Measurements from ENCODE around the gene SLC16A8.

SLC16A8 gene

GRCh38 chr22:38115423-38116205, 31.6 kb upstream of the SLC16A8 start:
- no peaks in the 10 kb centered on the region for H3K36me3 Mint-ChIP-seq (ENCODE audit: low read depth)
- H3K27ac Mint-ChIP-seq = no peak overlapping the region
- no peak overlapping the region for H3K4me3 Mint-ChIP-seq
- no peak for TF ChIP-seq CTCF (IDR thresholded peaks at IDR 0.05; ENCODE audit: unreplicated experiment in 3 of 3)
- H3K27me3 Mint-ChIP-seq (ENCODE audit: low read depth) = peaks cover 8% of the 10 kb centered on the region
- peaks cover 5% of the 10 kb centered on the region for H3K4me1 Mint-ChIP-seq
- no peaks in the 10 kb centered on the region for H3K9me3 Mint-ChIP-seq

- H3K27ac Mint-ChIP-seq = peak overlapping the region; percentile 21 to 71 (median 28)
- no peak overlapping the region for H3K4me3 Mint-ChIP-seq
- H3K9me3 Mint-ChIP-seq = no peaks in the 10 kb centered on the region
- peak; percentile 91 to 93 (median 91) for TF ChIP-seq CTCF (IDR thresholded peaks at IDR 0.05; ENCODE audit: unreplicated experiment in 3 of 3)
- H3K4me1 Mint-ChIP-seq = peaks cover 5% of the 10 kb centered on the region
- H3K36me3 Mint-ChIP-seq (ENCODE audit: low read depth) = no peaks in the 10 kb centered on the region
- H3K27me3 Mint-ChIP-seq (ENCODE audit: low read depth) = peaks cover 8% of the 10 kb centered on the region
Observed at GRCh38 chr22:38114484-38115398, 30.8 kb upstream of the SLC16A8 start.

- Mint-ChIP-seq H3K4me3 (no peak overlapping the region), H3K9me3 (no peaks in the 10 kb centered on the region), H3K36me3 (ENCODE audit: low read depth) (no peaks in the 10 kb centered on the region), H3K27me3 (ENCODE audit: low read depth) (peaks cover 8% of the 10 kb centered on the region), H3K4me1 (peaks cover 5% of the 10 kb centered on the region), H3K27ac (no peak overlapping the region)
- no peak for TF ChIP-seq CTCF (IDR thresholded peaks at IDR 0.05; ENCODE audit: unreplicated experiment in 3 of 3)
Observed at GRCh38 chr22:38112381-38112780, 28.4 kb upstream of the SLC16A8 start.

- Mint-ChIP-seq H3K27me3 (ENCODE audit: low read depth) (peaks cover 10% of the 10 kb centered on the region), H3K4me3 (no peak overlapping the region), H3K4me1 (peaks cover 5% of the 10 kb centered on the region), H3K27ac (peak overlapping the region in 1 of 3 experiments; percentile 92), H3K9me3 (no peaks in the 10 kb centered on the region), H3K36me3 (ENCODE audit: low read depth) (no peaks in the 10 kb centered on the region)
- TF ChIP-seq CTCF (IDR thresholded peaks at IDR 0.05; ENCODE audit: unreplicated experiment in 3 of 3) = no peak
Observed at GRCh38 chr22:38111925-38112355, 28.0 kb upstream of the SLC16A8 start.

GRCh38 chr22:38110863-38111852, 27.2 kb upstream of the SLC16A8 start:
- Mint-ChIP-seq H3K27me3 (ENCODE audit: low read depth) (peaks cover 11% of the 10 kb centered on the region), H3K36me3 (ENCODE audit: low read depth) (no peaks in the 10 kb centered on the region), H3K9me3 (no peaks in the 10 kb centered on the region), H3K4me1 (peaks cover 5% of the 10 kb centered on the region), H3K27ac (peak overlapping the region in 1 of 3 experiments; percentile 92), H3K4me3 (peak overlapping the region in 1 of 3 experiments; percentile 40)
- no peak for TF ChIP-seq CTCF (IDR thresholded peaks at IDR 0.05; ENCODE audit: unreplicated experiment in 3 of 3)
